Upper lobe of right lung (tissue), 1 donor: ENCODE data around the gene CCL17. TPM values are rescaled to one million over a fixed set of nuclear protein-coding genes. Genes with fewer than 3 reads are reported as not detected.

Experiments used
- ATAC-seq: fragments of 200-7000 bp; cut with Tn5 transposase; one replicate; pipeline ENCODE4 v1.9.1; 2020; ENCODE audit warnings: mild to moderate bottlenecking, moderate library complexity
- DNase-seq: peaks from one replicate; pipeline ENCODE4 v3.0.0-alpha.2; 2020
- H3K27ac ChIP-seq: fragments of 200-600 bp; one replicate; pipeline ENCODE4 v1.8.0; 2022
- H3K27me3 ChIP-seq: fragments of 200-600 bp; one replicate; pipeline ENCODE4 v1.8.0; 2022; ENCODE audit warnings: mild to moderate bottlenecking
- H3K36me3 ChIP-seq: fragments of 200-600 bp; one replicate; pipeline ENCODE4 v1.8.0; 2022
- H3K4me1 ChIP-seq: fragments of 200-600 bp; one replicate; pipeline ENCODE4 v1.8.0; 2022
- H3K4me3 ChIP-seq: fragments of 200-600 bp; one replicate; pipeline ENCODE4 v1.8.0; 2022; ENCODE audit warnings: mild to moderate bottlenecking
- H3K9me3 ChIP-seq: fragments of 200-600 bp; one replicate; pipeline ENCODE4 v1.8.0; 2022
- CTCF ChIP-seq: fragments of 200-600 bp; IDR thresholded peaks from one replicate; pipeline ENCODE4 v1.8.0; 2022; ENCODE audit warnings: antibody characterized with exemption
- intact Hi-C: fragments of 100-400 bp; cut with DNase I; formaldehyde crosslinking; loops from one replicate; pipeline ENCODE4 v1.11.0; 2022
- total RNA-seq: library from RNA; stranded (reverse); fragmentation: NEBNext Ultra II Directional; extraction: Animal tissue kit (Norgen Biotek cat#: 25700); gene quantifications from one replicate; pipeline ENCODE4 v1.2.1, GENCODE V29; 2021
- donor health status: DM: no; HTN: yes; CAD: no; lungs with severe emphysema.

CCL17 gene
- total RNA-seq, 1 donor from 2014 or later, result 15.5 TPM

GRCh38 chr16:57358527-57359095, 46.0 kb upstream of the CCL17 start, which contains the start of gene CCL22:
CCL22 (plus strand) TSS chr16:57358783; CDS start chr16:57358817, 34 bp downstream.
- H3K36me3 ChIP-seq, result no peaks in the 10 kb centered on the region
- no peaks in the 10 kb centered on the region for H3K4me1 ChIP-seq
- intact Hi-C loops, result no loop called here
- no peak for TF ChIP-seq CTCF
- no peaks in the 10 kb centered on the region for H3K9me3 ChIP-seq
- peak; percentile 7 for ATAC-seq
- H3K4me3 ChIP-seq, result no peak within 1 kb of the TSS
- no peak for DNase-seq
- no peak within 1 kb of the TSS for H3K27ac ChIP-seq
- no peaks in the 10 kb centered on the region for H3K27me3 ChIP-seq

- H3K36me3 ChIP-seq, result no peaks in the 10 kb centered on the region
- no peak overlapping the region for H3K27ac ChIP-seq
- no peak for TF ChIP-seq CTCF
- no peaks in the 10 kb centered on the region for H3K4me1 ChIP-seq
- intact Hi-C loops, result no loop called here
- H3K9me3 ChIP-seq, result no peaks in the 10 kb centered on the region
- H3K4me3 ChIP-seq, result no peak overlapping the region
- DNase-seq (no peak), ATAC-seq (no peak)
- H3K27me3 ChIP-seq, result no peaks in the 10 kb centered on the region
These were observed 44.1 kb upstream of the CCL17 start for GRCh38 chr16:57360321-57360935.

GRCh38 chr16:57361404-57361803, 43.2 kb upstream of the CCL17 start:
- H3K27ac ChIP-seq, result no peak overlapping the region
- no peak for TF ChIP-seq CTCF
- H3K4me1 ChIP-seq, result no peaks in the 10 kb centered on the region
- intact Hi-C loops, result no loop called here
- no peaks in the 10 kb centered on the region for H3K9me3 ChIP-seq
- ATAC-seq, result peak; percentile 11
- DNase-seq, result no peak
- H3K4me3 ChIP-seq, result no peak overlapping the region
- no peaks in the 10 kb centered on the region for H3K36me3 ChIP-seq
- no peaks in the 10 kb centered on the region for H3K27me3 ChIP-seq

- intact Hi-C loops, result no loop called here
- TF ChIP-seq CTCF, result no peak
- DNase-seq (no peak), ATAC-seq (no peak)
- no peak overlapping the region for H3K27ac ChIP-seq
- H3K4me1 ChIP-seq, result no peaks in the 10 kb centered on the region
- no peaks in the 10 kb centered on the region for H3K36me3 ChIP-seq
- no peaks in the 10 kb centered on the region for H3K27me3 ChIP-seq
- no peaks in the 10 kb centered on the region for H3K9me3 ChIP-seq
- no peak overlapping the region for H3K4me3 ChIP-seq
These were observed 40.4 kb upstream of the CCL17 start for GRCh38 chr16:57364143-57364542.

GRCh38 chr16:57366544-57367040, 38.0 kb upstream of the CCL17 start:
- ATAC-seq, result peak; percentile 32
- no peak overlapping the region for H3K27ac ChIP-seq
- no peaks in the 10 kb centered on the region for H3K4me1 ChIP-seq
- no peak for DNase-seq
- H3K9me3 ChIP-seq, result no peaks in the 10 kb centered on the region
- intact Hi-C loops, result no loop called here
- no peak overlapping the region for H3K4me3 ChIP-seq
- TF ChIP-seq CTCF, result no peak
- no peaks in the 10 kb centered on the region for H3K27me3 ChIP-seq
- H3K36me3 ChIP-seq, result no peaks in the 10 kb centered on the region
